ENCODE measurements around the gene IL27RA. TPM values are rescaled to one million over a fixed set of nuclear protein-coding genes. Genes with fewer than 3 reads are reported as not detected.

IL27RA gene
- 1 to 10 TPM; 5.7 to 8.4 (median 7.8) TPM for polyA plus RNA-seq (ENCODE audit: insufficient read length in 4 of 4)

DNA sequence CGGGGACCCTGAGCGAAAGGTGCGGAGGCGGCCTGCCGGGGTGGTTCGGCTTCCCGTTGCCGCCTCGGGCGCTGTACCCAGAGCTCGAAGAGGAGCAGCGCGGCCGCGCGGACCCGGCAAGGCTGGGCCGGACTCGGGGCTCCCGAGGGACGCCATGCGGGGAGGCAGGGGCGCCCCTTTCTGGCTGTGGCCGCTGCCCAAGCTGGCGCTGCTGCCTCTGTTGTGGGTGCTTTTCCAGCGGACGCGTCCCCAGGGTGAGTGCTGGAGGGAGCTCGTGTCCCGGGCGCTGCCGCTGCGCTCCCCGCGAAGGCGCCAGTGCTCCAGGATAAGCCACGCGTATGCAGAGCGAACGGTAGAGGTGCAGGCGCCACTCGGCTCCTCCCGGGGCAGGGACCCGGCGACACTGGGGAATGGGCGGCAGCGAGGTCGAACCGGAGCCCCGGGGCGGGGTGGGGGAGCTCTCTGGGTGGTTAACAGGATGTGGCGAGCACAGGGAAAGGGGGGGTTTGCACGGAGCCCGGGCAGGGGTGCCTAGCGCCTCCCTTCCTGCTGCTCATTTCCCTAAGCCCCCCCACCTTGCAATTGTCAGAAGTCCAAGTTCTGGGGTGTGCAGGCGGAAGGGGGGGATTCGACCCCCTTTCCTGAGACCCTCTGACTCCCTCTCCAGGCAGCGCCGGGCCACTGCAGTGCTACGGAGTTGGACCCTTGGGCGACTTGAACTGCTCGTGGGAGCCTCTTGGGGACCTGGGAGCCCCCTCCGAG, at the start of gene IL27RA:
Gene IL27RA (plus strand): TSS at position 44 of the 762 bp plus-strand sequence. CDS start 111 bp downstream, at position 155.
- peak in 2 of 4 donors; percentile 41 to 56 for DNase-seq (ENCODE audit: low read depth in 4 of 4, low spot score in 2 of 4)

DNA sequence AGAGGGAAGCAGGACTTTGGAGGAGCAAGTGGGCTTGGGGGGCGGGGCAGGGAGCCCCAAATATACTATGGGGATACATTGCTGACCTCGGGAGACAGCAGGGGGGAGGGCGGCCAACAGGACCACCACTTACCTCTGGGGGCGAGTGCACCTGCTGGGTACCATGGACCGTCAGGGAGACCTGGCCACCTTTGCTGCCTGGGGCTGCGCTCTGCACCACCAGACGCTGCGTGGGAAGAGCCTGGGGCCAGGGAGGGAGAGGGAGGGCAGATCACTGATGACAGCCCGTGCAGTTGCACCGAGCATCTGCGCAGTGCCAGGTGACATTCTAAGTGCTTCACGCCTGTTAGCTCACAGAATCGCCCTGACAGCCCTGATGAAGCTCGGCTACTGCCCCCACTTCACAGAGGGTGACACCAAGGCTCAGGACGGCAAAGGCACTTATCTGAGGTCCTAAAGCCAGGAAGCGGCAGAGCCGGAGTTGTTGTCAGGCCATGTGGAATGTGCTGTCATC, 49.5 kb upstream of the IL27RA start:
- DNase-seq (ENCODE audit: low read depth in 4 of 4, low spot score in 2 of 4) = no peak

DNA sequence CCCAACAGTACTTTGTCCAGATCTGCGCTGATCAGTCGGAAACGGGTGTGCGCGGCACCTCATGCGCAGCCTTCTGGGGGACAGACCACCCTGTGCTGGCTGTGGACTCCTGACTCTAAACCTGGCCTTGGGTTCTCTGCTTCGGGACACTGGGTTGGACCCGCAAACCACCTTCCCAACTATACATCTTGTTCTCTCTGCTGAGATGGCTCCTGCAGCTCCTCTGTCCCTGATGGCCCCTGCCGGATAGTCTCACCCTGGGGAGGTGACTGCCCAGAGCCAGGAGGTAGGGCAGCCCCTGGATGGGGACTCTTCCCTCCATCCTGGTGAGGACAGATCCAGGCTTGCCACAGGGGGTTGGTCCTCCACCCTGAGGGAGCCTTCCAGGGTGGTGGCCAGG, 48.8 kb upstream of the IL27RA start:
- DNase-seq (ENCODE audit: low read depth in 4 of 4, low spot score in 2 of 4) = no peak

DNA sequence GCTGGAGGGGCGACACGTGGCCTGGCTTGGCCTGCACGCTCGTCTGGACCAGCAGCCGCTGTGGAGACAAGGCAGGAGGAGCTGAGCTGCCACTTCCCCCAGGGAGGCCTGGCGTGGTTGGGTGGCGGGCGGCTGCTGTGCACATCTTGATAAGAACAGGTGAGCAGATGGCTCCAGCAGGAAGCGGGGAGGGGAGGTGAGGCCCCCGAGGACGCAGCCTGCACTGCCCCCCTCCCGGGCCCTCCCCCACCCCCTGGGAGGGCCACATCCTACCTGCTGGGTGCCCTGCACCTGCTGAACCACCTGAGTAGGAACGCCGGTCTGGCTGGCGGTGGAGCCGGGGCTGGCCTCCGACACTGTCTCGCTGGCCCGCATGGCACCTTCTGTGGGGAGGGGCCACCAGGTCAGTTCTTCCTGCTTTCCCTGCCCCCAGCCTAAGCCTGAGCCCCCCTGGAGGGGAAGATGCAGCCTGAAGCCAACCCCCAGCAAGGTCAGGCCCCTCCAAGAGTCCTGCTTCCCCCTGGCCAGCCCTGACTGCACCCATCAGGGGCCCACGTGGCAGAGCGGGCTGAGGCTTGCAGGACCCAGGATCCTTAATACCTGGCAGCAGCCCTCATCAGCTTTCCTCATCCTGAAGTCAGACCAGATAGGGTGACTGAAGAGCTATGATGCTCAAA, 48.2 kb upstream of the IL27RA start:
- no peak for DNase-seq (ENCODE audit: low read depth in 4 of 4, low spot score in 2 of 4)

DNA sequence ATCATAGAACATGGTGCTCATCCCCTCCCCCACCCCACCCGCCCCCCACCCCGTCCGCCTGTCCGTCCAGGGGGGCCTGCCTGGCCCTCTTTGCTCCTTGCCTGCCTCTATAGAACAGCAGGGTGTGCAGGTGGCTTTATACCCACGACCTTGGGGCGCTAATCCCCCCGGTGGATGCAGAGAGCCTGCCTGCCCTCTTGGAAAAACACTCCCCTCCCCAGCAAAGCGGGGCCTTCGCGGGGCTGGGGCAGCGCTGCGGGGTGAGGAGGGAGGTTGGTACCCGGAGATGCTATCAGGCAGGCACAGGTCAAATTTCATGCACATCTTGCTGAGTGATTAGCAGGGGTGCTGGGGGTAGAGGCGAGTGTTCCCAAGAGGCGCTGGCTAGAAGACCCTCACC, 47.4 kb upstream of the IL27RA start:
- no peak for DNase-seq (ENCODE audit: low read depth in 4 of 4, low spot score in 2 of 4)

DNA sequence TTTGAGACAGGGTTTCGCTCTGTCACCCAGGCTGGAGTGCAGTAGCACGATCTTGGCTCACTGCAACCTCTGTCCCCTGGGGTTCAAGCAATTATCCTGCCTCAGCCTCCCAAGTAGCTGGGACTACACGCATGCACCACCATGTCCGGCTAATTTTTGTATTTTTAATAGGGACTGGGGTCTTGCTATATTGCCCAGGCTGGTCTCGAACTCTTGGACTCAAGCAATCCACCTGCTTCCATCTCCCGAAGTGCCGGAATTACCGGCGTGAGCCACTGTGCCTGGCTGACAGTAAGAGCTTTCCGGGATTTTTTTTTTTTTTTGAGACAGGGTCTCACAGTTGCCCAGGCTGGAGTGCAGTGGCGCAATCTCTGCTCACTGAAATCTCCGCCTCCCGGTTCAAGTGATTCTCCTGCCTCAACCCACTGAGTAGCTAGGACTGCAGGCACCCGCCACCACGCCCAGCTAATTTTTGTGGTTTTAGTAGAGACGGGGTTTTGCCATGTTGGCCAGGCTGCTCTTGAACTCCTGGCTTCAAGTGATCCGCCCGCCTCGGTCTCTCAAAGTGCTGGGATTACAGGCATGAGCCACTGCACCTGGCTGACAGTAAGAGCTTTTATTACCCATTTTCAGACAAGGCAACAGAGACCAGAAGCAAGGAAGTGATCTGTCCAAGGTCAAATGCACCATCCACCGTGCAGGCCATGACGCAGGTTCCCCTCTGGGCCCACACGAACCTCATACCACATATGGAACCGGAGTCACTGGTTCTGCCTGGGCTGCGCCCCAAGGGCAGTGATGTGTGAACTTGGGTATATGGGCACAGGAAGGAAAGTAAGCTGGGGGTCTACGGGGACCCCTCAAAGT, 46.5 kb upstream of the IL27RA start:
- DNase-seq (ENCODE audit: low read depth in 4 of 4, low spot score in 2 of 4) = no peak

DNA sequence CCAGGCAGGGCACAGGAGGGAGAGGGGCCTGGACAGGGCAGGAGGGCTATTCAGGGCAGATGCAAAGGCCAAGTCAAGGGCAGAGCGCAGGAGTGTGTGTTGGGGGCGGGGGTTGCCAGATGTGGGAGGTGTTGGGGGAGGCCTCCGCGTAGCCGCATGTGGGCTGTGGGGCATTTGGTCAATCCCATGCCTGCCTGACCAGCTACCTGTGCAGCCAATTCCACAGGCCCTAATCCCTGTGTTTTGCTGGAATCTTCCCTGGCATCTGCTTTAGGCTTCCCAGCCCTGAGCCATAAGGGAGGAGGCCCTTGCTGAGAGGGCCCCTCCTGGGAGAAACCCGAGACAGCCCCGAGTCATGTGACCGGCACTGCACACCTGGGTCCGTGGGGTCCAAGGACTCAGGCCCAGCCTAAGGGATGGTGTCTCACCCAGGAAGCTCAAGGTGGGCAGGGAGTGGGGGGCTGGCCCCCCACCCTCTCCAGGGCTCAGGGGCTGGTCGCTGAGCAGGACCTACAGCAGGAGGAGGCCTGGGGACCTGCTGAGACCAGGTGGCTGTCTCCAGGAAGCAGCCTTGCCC, 45.7 kb upstream of the IL27RA start:
- no peak for DNase-seq (ENCODE audit: low read depth in 4 of 4, low spot score in 2 of 4)

DNA sequence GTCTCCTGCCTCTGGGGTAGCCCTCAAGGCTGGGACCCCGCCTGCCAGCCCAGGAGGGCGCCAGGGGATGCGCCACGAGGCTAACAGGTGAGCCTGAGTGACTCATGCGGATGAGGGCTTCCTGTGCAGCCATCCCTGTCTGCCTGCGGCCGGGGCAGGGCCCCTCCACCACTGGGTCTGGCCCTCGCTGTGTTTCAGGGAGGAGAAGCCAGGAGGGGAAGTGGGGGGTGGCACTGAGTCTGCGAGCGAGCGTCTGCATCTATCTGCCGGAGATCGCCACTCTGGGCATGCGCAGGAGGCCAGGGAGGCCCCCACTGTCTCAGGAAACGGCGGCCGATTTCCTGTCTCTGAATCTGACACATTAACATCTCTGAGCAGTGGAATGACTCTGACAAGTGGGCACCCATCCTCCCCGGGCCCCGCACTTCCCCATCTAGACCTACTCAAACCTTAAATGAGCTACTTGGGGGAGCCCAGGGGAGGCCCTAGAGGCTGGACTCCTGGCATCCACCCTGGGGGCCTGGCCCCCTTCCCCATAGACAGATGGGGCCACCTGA, 45.1 kb upstream of the IL27RA start:
- no peak for DNase-seq (ENCODE audit: low read depth in 4 of 4, low spot score in 2 of 4)

DNA sequence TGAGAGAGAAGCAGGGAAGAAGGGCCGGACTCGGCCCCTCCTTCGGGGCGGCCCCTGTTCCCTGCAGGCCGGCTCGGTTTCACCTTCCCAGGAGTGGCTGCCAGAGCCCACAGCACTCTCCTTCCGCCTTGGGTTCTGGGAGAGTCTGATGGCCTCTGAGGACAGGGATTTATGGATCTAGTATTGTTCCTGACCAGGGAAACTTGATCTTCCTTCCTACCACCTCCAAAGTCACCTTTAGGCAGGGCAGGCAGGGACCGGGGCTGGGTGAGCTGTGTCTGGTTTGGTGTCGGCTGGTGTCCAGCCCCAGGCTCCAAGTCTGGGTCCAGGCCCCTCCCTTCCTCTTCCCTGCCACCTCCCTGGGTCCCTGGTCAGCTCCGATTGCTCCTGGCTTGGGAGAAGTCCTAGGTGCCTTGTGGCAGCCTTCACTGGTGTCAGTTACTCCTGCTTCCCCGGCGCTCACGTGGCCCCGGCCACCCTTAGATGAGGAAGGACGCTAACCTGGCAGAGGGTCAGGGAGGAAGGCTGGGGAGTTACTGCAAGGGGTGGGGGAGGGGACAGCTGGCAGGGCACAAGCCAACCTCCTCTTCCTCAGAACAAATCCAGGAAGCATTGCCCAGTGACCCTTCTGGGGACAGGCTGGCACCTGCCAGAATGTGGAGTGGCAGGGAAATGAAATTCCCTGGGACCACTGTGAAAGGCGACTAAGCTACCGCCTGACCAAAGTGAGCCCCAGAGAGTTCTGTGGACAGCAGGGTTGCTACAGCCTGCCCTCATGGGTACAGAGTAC, 44.3 kb upstream of the IL27RA start:
- DNase-seq (ENCODE audit: low read depth in 4 of 4, low spot score in 2 of 4) = no peak

DNA sequence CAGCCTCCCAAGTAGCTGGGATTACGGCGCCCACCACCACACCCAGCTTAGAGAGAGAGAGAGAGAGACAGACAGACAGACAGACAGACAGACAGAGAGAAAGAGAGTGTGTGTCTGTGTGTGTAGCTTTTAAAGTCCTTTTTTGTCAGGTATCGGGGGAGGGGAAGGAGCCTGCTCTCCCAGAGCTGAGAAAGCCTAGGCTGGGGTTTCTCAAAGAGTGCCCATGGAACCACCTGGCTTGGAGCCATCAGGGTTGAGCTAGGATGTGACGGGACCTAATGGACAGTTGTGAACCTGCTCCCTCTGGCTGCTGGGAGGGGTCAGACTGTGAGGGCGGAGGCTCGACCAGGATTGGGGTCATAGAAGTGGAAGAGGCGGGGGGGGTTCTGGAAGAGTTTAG, 42.1 kb upstream of the IL27RA start:
- DNase-seq (ENCODE audit: low read depth in 4 of 4, low spot score in 2 of 4) = no peak

DNA sequence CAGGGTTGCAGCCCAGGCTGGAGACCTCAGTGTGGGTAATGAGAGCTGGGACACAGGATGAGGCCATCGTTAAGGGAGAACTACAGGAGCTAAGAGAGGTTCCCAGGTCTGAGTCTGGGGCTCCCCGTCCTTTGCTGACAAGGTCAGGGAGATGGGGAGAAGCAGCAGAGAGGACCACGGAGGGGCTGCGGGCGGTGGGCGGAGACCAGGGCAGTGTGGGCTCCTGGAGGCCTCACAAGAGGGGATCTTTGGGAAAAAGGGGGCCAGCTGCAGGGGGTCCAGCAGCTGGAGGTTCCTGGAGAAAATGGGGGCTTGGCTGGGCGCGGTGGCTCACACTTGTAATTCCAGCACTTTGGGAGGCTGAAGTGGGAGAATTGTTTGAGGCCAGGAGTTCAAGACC, 41.5 kb upstream of the IL27RA start:
- DNase-seq (ENCODE audit: low read depth in 4 of 4, low spot score in 2 of 4) = no peak

DNA sequence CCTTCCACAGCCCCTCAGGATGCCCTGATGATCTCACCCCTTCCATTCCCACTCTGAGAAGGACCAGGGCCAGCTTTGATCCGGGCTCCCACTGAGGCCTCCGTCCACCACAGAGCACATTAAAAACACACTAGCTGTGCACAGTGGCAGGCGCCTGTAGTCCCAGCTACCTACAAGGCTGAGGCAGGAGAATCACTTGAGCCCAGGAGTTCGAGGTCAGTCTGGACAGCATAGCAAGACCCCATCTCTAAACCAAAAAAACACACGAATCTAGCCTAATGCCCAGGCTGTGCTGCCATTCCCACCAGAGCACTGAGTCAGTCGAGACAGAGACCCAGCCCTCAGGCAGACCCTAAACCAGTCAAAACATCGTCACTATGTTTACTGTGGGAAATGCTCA, 39.5 kb upstream of the IL27RA start:
- no peak for DNase-seq (ENCODE audit: low read depth in 4 of 4, low spot score in 2 of 4)

DNA sequence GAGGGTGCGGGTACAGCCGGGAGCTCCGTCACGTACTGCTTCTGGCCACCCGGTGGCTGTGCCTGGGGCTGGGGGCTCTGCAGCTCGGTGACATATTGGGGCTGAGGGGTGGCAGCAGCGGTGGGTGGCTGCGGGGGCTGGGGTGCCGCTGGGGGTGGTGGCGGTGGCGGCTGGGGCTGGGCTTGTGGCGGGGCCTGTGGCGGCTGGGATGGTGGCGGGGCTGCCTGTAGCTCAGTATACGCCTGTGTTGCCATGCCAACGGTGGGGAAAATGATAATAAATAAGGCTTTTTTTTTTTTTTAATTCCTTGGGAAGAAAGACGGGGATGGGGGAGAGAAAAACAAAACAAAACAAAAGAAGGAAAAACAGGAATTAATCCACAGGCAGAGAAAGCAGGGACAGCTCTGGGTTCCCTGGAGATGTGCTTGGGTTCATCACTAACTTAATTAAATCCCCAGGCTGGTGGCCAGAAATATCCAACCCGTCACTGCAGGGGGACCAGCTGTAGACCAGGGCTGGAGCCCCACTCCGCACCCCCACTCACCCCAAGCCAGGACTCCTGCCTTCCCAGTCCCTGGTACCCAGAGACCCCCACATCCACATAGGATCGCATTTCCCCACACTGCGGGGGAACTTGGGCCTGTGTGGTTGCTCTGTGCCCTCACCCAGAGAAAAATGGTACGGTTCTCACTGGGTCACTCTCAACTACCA, 37.8 kb upstream of the IL27RA start:
- DNase-seq (ENCODE audit: low read depth in 4 of 4, low spot score in 2 of 4) = no peak

DNA sequence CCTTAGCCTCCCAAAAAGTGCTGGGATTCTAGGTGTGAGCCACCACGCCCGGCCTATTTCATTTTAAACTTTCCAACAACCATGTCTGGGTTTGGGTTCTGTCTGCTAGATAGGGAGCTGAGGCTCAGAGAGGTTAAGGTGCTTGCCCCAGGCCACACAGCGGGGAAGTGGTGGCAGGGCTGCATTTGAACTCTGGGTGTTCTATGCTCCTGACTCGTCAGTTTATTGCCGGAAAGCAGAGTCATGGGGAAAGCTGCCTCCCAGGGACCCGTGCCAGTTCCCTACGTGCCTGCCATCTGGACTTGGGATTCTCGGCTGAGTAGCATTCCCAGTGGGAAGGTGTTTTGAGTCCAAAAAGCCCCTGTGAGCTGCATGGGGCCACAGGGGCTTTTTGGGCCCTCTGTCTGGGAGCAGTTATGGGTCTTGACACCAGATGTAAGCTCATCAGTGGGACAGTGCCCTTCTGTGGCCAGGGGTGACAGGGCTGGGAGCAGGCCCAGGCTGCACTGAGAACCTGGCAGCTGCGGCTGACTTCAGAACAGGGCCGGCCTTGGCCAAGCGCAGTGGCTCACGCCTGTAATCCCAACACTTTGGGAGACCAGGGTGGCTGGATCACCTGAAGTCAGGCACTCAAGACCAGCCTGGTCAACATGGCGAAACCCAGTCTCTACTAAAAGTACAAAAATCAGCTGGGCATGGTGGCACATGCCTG, 36.4 kb upstream of the IL27RA start:
- no peak for DNase-seq (ENCODE audit: low read depth in 4 of 4, low spot score in 2 of 4)

DNA sequence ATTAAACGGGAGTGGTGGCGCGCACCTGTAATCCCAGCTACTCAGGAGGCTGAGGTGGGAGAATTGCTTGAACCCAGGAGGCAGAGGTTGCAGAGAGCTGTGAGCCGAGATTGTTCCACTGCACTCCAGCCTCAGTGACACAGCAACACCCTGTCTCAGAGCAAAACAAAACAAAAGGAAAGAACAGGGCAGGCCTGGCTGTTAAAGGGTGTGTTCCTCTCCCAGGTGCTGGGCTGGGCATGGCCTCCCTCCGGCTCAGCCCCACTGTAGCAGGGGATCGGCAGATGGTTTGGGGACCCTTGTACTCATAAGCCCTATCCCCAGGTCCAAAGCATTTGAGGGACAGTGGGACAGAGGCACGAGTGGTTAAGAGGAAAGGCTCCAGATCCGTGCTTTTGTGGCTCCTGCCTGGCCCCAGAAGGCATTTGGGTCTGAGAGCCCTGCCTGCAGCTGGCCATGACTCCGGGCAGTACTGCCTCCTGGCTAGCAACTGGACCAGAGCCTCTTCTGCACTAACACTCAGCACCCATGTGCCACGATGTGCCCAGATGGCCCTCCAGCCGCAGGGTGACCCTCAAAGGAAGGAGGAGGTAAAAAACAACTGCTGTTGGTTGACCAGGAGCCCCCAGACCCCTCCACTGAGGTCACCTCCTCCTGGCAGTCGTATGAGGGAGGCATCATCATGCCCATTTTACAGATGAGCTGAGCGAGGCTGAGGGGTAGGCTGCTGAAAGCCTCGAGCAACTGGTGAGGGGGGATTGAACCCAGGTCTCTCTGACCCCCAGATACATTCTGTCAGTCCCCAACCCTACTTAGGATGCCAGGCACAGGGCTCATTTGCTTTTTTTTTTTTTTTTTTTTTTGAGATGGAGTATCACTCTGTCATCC, 35.4 kb upstream of the IL27RA start:
- no peak for DNase-seq (ENCODE audit: low read depth in 4 of 4, low spot score in 2 of 4)

DNA sequence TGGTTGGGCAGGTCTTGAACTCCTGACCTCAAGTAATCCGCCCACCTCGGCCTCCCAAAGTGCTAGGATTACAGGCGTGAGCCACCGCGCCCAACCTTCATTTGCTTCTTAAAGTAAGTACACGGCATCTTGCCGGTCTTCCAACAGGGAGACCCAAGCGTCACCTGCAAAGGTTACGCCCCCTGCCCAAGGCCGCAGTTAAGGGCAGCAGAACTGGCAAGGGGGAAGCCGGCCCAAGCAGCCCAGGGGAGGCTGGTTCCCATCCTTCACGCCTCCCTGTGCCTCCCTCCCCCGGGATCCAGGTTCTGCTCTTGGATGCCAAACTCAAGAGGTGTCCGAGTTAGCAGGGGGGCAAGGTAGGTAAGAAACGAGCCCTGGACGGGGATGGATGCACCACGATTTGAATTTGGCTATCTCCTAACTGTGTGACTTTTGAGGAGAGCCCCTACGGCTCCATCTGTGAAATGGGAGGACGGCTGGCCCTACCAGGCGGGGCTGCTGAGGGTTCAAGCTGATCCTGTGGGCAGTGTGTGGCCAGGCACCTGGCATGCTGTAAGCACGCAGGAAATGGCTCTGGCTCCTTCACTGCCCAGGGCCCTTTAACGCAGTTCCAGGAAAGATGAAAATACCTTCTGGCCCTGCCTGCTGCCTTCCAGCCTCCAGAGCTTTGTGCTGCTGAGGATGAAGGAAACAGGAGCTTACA, 34.5 kb upstream of the IL27RA start:
- no peak for DNase-seq (ENCODE audit: low read depth in 4 of 4, low spot score in 2 of 4)

DNA sequence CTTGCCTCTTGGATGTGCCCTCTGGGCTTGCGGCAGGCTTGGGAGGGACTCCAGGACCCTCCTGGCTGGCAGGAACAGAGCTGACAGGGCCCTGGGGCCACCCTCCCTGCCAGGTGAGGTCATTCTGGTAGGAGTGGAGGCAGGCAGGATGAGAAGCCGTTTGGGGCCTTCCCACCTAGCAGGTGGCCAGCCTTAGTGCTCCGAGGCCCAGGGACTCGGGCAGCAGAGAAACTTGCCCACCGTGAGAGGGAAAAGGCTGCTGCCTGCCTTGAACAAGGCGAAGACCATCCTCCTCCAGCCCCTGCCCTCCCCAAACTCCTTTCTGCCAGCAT, 34.0 kb upstream of the IL27RA start:
- no peak for DNase-seq (ENCODE audit: low read depth in 4 of 4, low spot score in 2 of 4)
